GM10248 (cell line): Measurements from ENCODE around the gene ZNF606.

Experiments used
- CTCF ChIA-PET: fragments of 300-600 bp; sonication (Branson Sonifier 250); formaldehyde crosslinking; extraction: SDS; loops from one replicate; lab custom pipeline; 2021; ENCODE audit warnings: antibody characterized with exemption; lab: Yijun Ruan, JAX
- POLR2A ChIA-PET: fragments of 350-650 bp; sonication (Branson Sonifier 250); formaldehyde crosslinking; extraction: SDS; loops from one replicate; lab custom pipeline; 2020; ENCODE audit warnings: antibody characterized with exemption; lab: Yijun Ruan, JAX
- DNase-seq: peaks from one replicate; pipeline ENCODE4 v3.0.0; 2012; ENCODE audit errors: extremely low spot score
- TF ChIP-seq, protein P1 (sequence below): IDR thresholded peaks from 2 replicates; pipeline ENCODE4 v1.5.1; 2012; ENCODE audit warnings: mild to moderate bottlenecking, low read depth; ENCODE audit errors: extremely low read depth, missing control alignments, control extremely low read depth

Gene ZNF606

DNA sequence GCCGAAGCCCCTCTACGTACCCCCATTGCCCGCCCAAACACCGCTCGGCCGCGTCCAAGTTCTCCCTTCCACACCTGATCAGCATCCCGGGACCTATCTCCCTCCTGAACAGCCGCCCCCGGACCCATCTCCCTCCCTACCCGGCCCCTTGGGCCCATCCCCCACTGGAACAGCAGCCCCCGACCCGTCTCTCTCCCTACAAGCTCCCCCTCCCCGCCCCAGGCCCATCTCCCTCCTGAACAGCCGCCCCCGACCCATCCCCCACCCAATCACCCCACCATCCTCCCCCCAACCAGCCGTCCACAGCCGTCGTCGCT is 31.8 kb upstream of the ZNF606 start:
- ChIA-PET CTCF (no interaction called here), POLR2A (no interaction called here)
- DNase-seq = no peak
- TF ChIP-seq, protein P1, sequence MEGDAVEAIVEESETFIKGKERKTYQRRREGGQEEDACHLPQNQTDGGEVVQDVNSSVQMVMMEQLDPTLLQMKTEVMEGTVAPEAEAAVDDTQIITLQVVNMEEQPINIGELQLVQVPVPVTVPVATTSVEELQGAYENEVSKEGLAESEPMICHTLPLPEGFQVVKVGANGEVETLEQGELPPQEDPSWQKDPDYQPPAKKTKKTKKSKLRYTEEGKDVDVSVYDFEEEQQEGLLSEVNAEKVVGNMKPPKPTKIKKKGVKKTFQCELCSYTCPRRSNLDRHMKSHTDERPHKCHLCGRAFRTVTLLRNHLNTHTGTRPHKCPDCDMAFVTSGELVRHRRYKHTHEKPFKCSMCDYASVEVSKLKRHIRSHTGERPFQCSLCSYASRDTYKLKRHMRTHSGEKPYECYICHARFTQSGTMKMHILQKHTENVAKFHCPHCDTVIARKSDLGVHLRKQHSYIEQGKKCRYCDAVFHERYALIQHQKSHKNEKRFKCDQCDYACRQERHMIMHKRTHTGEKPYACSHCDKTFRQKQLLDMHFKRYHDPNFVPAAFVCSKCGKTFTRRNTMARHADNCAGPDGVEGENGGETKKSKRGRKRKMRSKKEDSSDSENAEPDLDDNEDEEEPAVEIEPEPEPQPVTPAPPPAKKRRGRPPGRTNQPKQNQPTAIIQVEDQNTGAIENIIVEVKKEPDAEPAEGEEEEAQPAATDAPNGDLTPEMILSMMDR = no peak

DNA sequence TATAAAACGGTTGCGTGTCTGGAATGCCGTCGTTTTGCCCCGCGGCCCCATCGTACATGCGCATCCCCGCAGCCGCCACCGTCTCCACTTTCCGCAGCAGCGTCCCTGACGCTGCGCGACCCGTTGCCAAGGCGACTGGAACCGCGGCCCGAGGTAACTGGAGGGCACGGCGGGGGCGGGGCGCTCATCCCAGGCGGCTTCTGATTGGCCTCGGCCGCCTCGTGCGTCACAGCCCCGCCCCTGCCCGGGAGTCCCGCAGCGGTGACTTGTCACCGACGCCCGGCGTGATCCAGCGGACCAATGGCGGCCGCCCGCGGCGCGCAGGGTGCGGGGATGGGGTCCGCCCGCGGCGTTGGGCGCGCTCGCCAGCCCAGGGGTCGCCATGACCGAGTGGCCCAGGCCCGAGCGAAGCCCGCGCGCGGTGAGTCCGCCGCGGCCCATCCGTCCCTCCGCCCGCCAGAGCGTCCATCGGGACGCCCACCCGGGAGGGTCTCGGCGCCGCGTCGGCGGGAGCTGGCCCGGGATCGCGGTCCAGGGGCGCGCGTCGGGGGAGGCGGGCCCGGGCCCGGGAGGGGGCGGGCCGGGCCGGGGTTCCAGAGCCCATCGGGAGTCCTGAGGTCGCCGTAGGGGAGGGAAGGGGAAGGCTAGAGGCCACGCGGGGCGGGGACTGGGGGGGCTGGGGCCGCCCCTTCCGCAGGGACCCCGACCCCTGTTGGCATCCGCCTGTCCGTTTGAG is 31.3 kb upstream of the ZNF606 start, which contains the start of gene ZSCAN1:
TSS of gene ZSCAN1 (plus strand) at position 285 of the 736 bp plus-strand sequence. CDS start 3,812 bp downstream, outside the sequence.
- no peak for DNase-seq
- ChIA-PET POLR2A (no interaction called here), CTCF (no interaction called here)
- TF ChIP-seq, protein P1 = no peak

DNA sequence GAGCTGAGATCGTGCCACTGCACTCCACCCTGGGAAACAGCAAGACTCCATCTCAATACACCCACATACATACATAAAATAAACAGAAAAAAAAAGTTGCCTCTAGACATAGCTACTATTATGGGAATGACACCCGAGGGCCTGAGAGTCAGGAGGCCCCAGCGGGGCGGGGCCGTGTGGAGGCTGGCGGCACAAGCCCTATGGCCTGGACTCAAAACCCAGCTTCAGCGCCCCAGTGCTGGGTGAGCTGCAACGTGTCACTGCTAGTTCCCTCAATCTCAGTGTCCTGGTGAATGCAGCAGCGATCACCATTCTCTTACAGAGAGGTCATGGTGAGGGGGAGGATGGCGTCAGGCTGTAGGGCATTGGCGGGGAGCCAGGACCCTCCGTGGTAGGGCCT is 22.0 kb upstream of the ZNF606 start:
- TF ChIP-seq, protein P1 = no peak
- ChIA-PET POLR2A (no interaction called here), CTCF (no interaction called here)
- DNase-seq = no peak

DNA sequence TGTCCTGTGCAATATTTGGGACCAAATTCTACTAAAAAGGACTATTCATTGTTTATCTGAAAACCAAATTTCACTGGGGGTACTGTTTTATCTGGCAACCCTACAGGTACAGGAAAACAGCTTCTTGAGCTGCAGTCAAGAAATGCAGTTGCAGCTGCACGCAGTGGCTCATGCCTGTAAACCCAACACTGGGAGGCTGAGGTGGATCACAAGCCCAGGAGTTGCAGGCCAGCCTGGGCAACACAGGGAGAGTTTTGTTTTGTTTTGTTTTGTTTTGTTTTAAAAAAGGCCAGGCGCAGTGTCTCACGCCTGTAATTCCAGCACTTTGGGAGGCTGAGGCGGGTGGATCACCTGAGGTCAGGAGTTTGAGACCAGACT is 19.7 kb upstream of the ZNF606 start:
- ChIA-PET CTCF (no interaction called here), POLR2A (no interaction called here)
- TF ChIP-seq, protein P1 = no peak

DNA sequence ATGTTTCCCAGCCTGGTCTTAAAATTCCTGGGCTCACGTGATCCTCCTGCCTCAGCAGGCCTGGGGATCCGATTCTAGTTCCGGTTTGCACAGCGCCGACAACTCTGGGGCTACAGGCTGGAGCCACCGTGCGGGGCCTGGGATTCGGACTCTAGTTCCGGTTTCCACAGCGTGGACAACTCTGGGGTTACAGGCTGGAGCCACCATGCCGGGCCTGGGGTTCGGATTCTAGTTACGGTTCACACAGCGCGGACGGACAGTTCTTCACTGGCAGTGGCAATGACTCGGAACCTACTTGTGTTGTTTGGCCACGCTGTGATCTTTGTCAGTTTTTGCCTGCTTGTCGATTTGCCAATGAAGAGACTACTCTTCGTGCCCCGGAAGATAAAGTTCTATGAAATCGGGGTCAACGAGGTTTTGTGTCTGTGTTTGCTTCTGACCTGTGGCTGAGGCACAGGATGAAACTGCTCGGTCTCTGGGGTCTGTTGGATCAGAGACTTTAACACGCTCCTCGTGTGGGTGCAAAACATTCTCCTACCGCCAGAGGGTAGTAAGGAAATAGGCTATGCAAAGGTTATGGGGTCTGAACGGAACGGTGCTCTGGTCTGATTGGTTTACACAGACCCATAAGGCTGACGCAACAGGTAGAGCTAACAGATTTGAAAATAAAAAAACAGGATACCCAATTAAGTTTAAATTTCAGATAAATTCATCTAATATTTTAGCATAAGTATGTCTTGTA is 19.1 kb upstream of the ZNF606 start:
- DNase-seq = no peak
- TF ChIP-seq, protein P1 = peak; percentile 7
- CTCF ChIA-PET = no interaction called here
- POLR2A ChIA-PET = no interaction called here

More for the DNA sequence above, 19.7 kb upstream of the ZNF606 start:
- no peak for DNase-seq

DNA sequence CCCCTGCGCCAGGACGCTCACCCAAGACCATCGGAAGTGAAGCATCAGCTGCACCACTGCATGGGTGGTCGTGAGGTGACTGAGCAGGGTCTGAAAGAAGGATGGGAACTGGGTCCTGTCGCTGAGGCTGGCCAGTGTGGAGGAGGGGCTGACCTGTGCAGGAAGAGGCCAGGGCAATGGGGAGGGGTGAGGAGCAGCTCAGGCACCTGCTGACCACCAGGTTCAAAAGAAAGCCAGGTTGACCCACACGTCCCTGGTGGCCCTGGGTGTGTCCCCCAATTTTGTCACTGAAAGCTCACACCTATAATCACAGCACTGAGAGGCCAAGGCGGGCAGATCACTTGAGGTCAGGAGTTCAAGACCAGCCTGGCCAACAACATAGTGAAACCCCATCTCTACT is 17.5 kb upstream of the ZNF606 start:
- DNase-seq = no peak
- TF ChIP-seq, protein P1 = no peak
- ChIA-PET CTCF (interaction anchor here (1.4 kb wide), 1 partner anchor 11 kb away, joined by 3 read pairs; no protein-coding TSS in a partner anchor), POLR2A (no interaction called here)
